ENCODE data around the gene SYT1. TPM values are rescaled to one million over a fixed set of nuclear protein-coding genes. Genes with fewer than 3 reads are reported as not detected.
A peak's percentile ranks its signal among the peaks of the same experiment; 100 is the strongest.

SYT1 gene
- polyA plus RNA-seq, 6 donors from 2014 or later, result 0.05 to 0.97 (median 0.29) TPM; not detected in 1

- no peak overlapping the region for H3K4me3 Mint-ChIP-seq
- H3K9me3 Mint-ChIP-seq, result no peaks in the 10 kb centered on the region
- H3K4me1 Mint-ChIP-seq, result peaks cover 0 to 4% (median 0%) of the 10 kb centered on the region in 3 donors
- no peak for DNase-seq
- H3K27ac Mint-ChIP-seq, result no peak overlapping the region
- H3K27me3 Mint-ChIP-seq, result no peaks in the 10 kb centered on the region
- no peaks in the 10 kb centered on the region for H3K36me3 Mint-ChIP-seq
- ATAC-seq (ENCODE audit: low read depth in 2 of 2), result no peak
Measured at GRCh38 chr12:79124385-79124784, 259.8 kb downstream of the SYT1 start.

DNA sequence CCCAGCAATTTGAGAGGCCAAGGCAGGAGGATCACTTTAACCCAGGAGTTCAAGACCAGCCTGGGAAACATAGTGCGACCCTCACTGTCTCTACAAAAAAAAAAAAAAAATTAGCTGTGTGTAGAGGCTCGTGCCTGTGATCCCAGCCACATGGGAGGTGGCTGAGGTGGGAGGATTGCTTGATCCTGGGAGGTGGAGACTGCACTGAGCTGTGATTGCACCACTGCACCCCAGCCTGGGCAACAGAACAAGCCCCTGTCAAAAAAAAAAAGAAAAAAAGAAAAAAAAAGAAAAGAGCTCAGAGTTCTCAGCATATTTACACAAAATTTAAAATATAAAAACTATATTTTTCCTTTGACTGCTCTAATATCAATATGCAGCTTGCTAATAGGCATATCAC lies 260.8 kb downstream of the SYT1 start:
- Mint-ChIP-seq H3K9me3 (no peaks in the 10 kb centered on the region), H3K27ac (no peak overlapping the region), H3K4me3 (no peak overlapping the region), H3K4me1 (peaks cover 0 to 4% (median 0%) of the 10 kb centered on the region in 3 donors), H3K36me3 (no peaks in the 10 kb centered on the region), H3K27me3 (no peaks in the 10 kb centered on the region)
- ATAC-seq (ENCODE audit: low read depth in 2 of 2) (no peak), DNase-seq (no peak)

DNA sequence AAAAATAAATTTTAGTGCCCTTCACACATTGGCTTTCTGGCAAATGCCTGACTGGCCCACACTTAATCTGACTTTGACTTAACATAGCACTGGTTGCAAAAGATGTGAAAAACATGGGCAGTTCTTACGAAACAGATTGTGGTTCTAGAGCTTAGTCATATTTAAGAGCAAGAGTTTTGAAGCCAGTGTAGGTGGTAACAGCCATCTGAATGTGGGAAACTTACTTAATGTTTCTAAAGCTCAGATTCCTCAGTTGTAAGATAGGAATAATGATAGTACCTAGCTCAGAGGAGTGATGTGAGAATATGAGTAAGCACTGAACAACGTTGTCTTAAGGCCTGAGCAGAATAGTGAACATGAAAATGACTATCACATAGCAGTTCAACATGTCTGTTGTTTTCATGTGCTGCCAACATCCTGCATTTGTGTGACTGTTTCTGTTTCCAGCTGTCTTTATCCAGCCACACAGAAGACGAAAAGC lies 262.7 kb downstream of the SYT1 start:
- no peaks in the 10 kb centered on the region for H3K4me1 Mint-ChIP-seq
- H3K36me3 Mint-ChIP-seq, result no peaks in the 10 kb centered on the region
- no peaks in the 10 kb centered on the region for H3K9me3 Mint-ChIP-seq
- no peaks in the 10 kb centered on the region for H3K27me3 Mint-ChIP-seq
- no peak overlapping the region for H3K4me3 Mint-ChIP-seq
- no peak for DNase-seq
- no peak for ATAC-seq (ENCODE audit: low read depth in 2 of 2)
- no peak overlapping the region for H3K27ac Mint-ChIP-seq

GRCh38 chr12:79128956-79129355 lies 264.4 kb downstream of the SYT1 start:
- ATAC-seq (ENCODE audit: low read depth in 2 of 2), result no peak
- no peaks in the 10 kb centered on the region for H3K4me1 Mint-ChIP-seq
- no peaks in the 10 kb centered on the region for H3K36me3 Mint-ChIP-seq
- H3K27ac Mint-ChIP-seq, result peak overlapping the region in 1 of 6 donors; percentile 19
- no peaks in the 10 kb centered on the region for H3K9me3 Mint-ChIP-seq
- no peak overlapping the region for H3K4me3 Mint-ChIP-seq
- DNase-seq, result no peak
- no peaks in the 10 kb centered on the region for H3K27me3 Mint-ChIP-seq

GRCh38 chr12:79138872-79139271 lies 274.3 kb downstream of the SYT1 start:
- H3K27ac Mint-ChIP-seq, result no peak overlapping the region
- no peaks in the 10 kb centered on the region for H3K36me3 Mint-ChIP-seq
- no peak for DNase-seq
- no peak for ATAC-seq (ENCODE audit: low read depth in 2 of 2)
- H3K9me3 Mint-ChIP-seq, result no peaks in the 10 kb centered on the region
- no peaks in the 10 kb centered on the region for H3K4me1 Mint-ChIP-seq
- no peaks in the 10 kb centered on the region for H3K27me3 Mint-ChIP-seq
- H3K4me3 Mint-ChIP-seq, result no peak overlapping the region

GRCh38 chr12:79140711-79141110 lies 276.1 kb downstream of the SYT1 start:
- Mint-ChIP-seq H3K27ac (no peak overlapping the region), H3K27me3 (no peaks in the 10 kb centered on the region), H3K36me3 (no peaks in the 10 kb centered on the region), H3K9me3 (no peaks in the 10 kb centered on the region), H3K4me1 (no peaks in the 10 kb centered on the region), H3K4me3 (no peak overlapping the region)
- no peak for DNase-seq
- ATAC-seq (ENCODE audit: low read depth in 2 of 2), result no peak

DNA sequence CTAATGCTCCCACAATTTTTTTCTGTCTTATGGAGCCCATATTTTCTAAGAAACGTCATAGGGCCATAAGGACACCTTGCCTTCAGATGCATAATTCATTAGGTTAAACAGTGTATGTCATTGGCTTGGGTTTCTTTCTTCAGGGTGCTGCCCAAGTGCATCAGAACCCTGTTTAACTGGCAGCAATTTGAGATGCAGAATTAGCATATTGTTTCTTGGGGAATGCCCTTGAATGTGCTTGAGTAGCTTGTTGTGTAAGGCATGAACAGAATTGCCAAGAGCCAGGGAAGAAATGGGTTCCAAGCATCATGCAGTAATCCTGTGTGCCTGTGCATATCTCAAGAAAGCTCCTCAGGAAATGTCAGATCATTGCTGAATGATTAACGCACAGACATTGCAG lies 277.2 kb downstream of the SYT1 start:
- no peak for ATAC-seq (ENCODE audit: low read depth in 2 of 2)

GRCh38 chr12:79143803-79144202 lies 279.2 kb downstream of the SYT1 start:
- Mint-ChIP-seq H3K27ac (no peak overlapping the region), H3K9me3 (no peaks in the 10 kb centered on the region)

More for the DNA sequence above, 277.2 kb downstream of the SYT1 start:
- no peak overlapping the region for H3K27ac Mint-ChIP-seq
- H3K9me3 Mint-ChIP-seq, result no peaks in the 10 kb centered on the region
- DNase-seq, result no peak
- H3K36me3 Mint-ChIP-seq, result no peaks in the 10 kb centered on the region
- H3K4me3 Mint-ChIP-seq, result no peak overlapping the region
- no peaks in the 10 kb centered on the region for H3K4me1 Mint-ChIP-seq
- H3K27me3 Mint-ChIP-seq, result no peaks in the 10 kb centered on the region

DNA sequence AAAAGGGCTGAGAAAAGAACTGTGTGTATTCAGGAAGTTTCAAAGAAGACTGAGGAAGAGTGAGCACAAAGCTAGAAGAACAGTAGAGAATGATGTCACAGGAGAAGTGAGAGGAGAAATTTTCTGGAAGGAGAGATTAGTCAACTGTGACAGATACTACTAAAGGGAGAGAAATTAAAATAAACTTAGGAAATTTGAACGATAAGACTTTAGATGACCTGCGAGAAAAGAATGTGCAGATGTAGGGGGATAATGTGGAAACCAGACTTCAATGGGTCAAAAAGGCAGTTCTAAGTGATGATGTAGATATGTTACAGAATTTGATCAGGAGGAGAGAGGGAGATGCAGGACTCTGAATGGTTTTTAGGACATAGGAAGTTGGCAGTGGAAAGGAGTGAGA lies 287.4 kb downstream of the SYT1 start:
- Mint-ChIP-seq H3K4me1 (no peaks in the 10 kb centered on the region), H3K4me3 (no peak overlapping the region), H3K27ac (no peak overlapping the region), H3K27me3 (no peaks in the 10 kb centered on the region), H3K36me3 (no peaks in the 10 kb centered on the region), H3K9me3 (peaks cover 0 to 2% (median 0%) of the 10 kb centered on the region in 7 donors)
- DNase-seq (no peak), ATAC-seq (ENCODE audit: low read depth in 2 of 2) (no peak)

More at GRCh38 chr12:79143803-79144202, 279.2 kb downstream of the SYT1 start:
- Mint-ChIP-seq H3K36me3 (no peaks in the 10 kb centered on the region), H3K4me1 (no peaks in the 10 kb centered on the region), H3K27me3 (no peaks in the 10 kb centered on the region), H3K4me3 (no peak overlapping the region)
- DNase-seq, result no peak
- ATAC-seq (ENCODE audit: low read depth in 2 of 2), result no peak

DNA sequence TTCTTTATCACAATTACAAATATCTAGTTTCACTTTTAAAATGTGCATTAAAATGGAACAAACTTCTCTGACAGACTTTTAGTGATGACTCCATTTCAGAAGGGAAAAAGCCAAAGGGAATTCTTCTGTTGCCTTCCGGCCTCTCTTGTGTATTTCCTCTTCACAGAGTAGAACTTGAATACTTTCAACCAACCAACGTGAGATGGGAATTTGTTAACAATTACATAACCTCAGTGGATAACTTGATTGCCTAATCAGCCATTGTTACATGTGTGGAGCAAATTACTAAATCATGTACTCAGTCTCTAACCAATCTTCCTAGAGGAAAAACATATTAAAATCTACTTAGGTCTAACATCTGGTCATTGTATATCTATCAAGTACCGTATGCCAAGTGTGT lies 291.1 kb downstream of the SYT1 start:
- no peak for ATAC-seq (ENCODE audit: low read depth in 2 of 2)
- Mint-ChIP-seq H3K9me3 (peaks cover 0 to 2% (median 0%) of the 10 kb centered on the region in 7 donors), H3K4me1 (no peaks in the 10 kb centered on the region), H3K27me3 (no peaks in the 10 kb centered on the region), H3K36me3 (no peaks in the 10 kb centered on the region), H3K27ac (no peak overlapping the region), H3K4me3 (no peak overlapping the region)
- DNase-seq, result no peak

GRCh38 chr12:79156846-79157463 lies 292.4 kb downstream of the SYT1 start:
- Mint-ChIP-seq H3K27ac (no peak overlapping the region), H3K36me3 (no peaks in the 10 kb centered on the region), H3K4me1 (no peaks in the 10 kb centered on the region), H3K27me3 (no peaks in the 10 kb centered on the region), H3K9me3 (peaks cover 0 to 2% (median 0%) of the 10 kb centered on the region in 7 donors), H3K4me3 (peak overlapping the region in 1 of 8 donors; percentile 27)
- no peak for ATAC-seq (ENCODE audit: low read depth in 2 of 2)
- no peak for DNase-seq

DNA sequence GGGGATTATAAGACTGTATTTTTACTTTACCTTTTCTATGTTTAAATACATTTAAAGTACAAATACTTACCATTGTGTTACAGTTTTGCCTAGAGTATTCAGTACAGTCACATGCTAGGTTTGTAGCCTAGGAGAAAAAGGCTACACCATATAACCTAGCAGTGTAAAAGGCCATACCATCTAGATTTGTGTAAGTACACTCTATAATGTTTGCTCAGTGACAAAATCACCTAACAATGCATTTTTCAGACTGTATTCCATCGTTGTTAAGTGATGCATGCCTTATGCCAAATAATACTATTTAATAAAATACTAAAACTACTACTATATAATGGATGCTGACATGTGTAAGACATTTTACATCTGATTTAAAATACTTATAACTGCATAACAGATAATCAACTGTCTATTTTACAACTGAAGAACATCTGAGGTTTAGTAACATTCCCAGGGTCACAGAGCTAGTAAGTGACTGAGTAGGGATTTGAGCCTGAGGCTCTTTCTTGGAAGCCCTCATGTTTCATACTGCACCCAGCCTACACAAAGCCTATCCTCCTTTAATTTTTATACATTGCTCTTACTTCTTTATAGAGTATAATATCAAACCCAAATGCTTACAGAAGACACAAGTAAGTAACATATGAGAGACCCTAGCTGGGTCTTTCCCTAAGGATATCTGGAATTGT lies 296.8 kb downstream of the SYT1 start:
- Mint-ChIP-seq H3K27ac (no peak overlapping the region), H3K4me1 (no peaks in the 10 kb centered on the region), H3K27me3 (no peaks in the 10 kb centered on the region), H3K4me3 (no peak overlapping the region), H3K9me3 (no peaks in the 10 kb centered on the region), H3K36me3 (no peaks in the 10 kb centered on the region)
- DNase-seq (no peak), ATAC-seq (ENCODE audit: low read depth in 2 of 2) (no peak)

DNA sequence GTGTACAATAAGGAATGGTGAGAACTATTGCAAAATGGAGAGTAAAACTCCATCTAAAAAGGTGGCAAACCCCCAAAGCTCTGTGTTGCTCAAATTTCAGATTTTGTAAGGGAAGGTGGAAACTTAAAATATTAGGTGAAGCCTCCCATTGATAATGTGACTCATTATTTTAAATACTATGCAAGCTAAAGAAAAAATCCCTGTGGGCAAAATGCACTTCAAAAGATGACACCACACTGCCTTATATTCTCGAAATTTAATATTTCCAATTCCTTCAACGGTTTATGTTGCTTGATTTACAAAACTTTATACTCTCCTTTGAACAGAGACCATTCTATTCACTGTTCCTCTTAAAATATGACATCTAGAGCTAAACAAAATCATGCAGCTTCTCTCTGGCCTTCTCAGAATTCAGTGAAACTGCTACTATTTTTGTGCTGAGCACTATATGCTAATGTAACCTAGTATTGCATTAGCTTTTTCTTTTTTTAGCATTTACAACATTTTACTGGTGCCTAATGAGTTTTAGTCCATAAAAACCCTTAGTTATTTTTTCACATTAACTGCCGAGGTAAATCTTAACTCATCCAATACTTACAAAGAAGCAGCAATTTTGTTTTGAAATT lies 297.7 kb downstream of the SYT1 start:
- no peak overlapping the region for H3K27ac Mint-ChIP-seq
- ATAC-seq (ENCODE audit: low read depth in 2 of 2) (no peak), DNase-seq (no peak)
- no peaks in the 10 kb centered on the region for H3K27me3 Mint-ChIP-seq
- H3K4me1 Mint-ChIP-seq, result no peaks in the 10 kb centered on the region
- H3K4me3 Mint-ChIP-seq, result no peak overlapping the region
- no peaks in the 10 kb centered on the region for H3K36me3 Mint-ChIP-seq
- no peaks in the 10 kb centered on the region for H3K9me3 Mint-ChIP-seq

GRCh38 chr12:79162948-79163347 lies 298.4 kb downstream of the SYT1 start:
- no peak overlapping the region for H3K4me3 Mint-ChIP-seq
- no peaks in the 10 kb centered on the region for H3K9me3 Mint-ChIP-seq
- no peaks in the 10 kb centered on the region for H3K27me3 Mint-ChIP-seq
- no peak for ATAC-seq (ENCODE audit: low read depth in 2 of 2)
- H3K36me3 Mint-ChIP-seq, result no peaks in the 10 kb centered on the region
- DNase-seq, result no peak
- H3K4me1 Mint-ChIP-seq, result no peaks in the 10 kb centered on the region
- H3K27ac Mint-ChIP-seq, result peak overlapping the region in 1 of 6 donors; percentile 55
